ENCODE results near the gene PCDH8. TPM values are rescaled to one million over a fixed set of nuclear protein-coding genes. Genes with fewer than 3 reads are reported as not detected.

Gene PCDH8
- total and polyA plus RNA-seq, 7 donors: 0.03 to 0.20 (median 0.06) TPM; not detected in 3

DNA sequence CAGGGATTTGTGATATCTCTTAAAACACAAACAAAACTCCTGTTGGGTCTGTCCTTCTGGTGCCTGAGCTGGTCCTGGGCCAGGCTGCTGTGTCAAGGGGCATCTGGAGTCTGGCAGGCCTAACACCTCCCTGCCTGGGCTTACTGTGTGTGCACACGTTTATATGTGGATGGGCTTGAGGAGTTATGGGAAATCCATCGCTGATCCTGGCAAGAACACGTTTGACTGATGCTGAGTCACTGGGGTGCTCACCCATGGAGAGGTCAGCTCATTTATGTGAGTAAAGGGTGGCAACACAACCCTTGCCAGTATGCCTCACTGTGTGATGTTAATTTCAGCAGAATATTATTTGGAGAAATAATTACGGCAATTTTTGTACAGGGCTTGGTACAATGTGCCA lies 44.5 kb upstream of the PCDH8 start:
- H3K27me3 ChIP-seq (ENCODE audit: insufficient read depth in 3 of 3, low read length in 2 of 3): peaks cover 0 to 2% (median 0%) of the 10 kb centered on the region in 3 donors
- DNase-seq: no peak
- no peaks in the 10 kb centered on the region for H3K4me1 ChIP-seq
- ATAC-seq: no peak
- WGBS, 3 donors: 45 to 73% (median 50%) methylated on average over 4 of the region's 4 CpGs
- H3K36me3 ChIP-seq (ENCODE audit: insufficient read depth in 1 of 2, low read depth in 1 of 2): no peaks in the 10 kb centered on the region
- H3K27ac ChIP-seq: no peak overlapping the region
- intact Hi-C loops (cut with DNase I): no loop called here
- H3K9me3 ChIP-seq: no peaks in the 10 kb centered on the region
- TF ChIP-seq, protein P1, sequence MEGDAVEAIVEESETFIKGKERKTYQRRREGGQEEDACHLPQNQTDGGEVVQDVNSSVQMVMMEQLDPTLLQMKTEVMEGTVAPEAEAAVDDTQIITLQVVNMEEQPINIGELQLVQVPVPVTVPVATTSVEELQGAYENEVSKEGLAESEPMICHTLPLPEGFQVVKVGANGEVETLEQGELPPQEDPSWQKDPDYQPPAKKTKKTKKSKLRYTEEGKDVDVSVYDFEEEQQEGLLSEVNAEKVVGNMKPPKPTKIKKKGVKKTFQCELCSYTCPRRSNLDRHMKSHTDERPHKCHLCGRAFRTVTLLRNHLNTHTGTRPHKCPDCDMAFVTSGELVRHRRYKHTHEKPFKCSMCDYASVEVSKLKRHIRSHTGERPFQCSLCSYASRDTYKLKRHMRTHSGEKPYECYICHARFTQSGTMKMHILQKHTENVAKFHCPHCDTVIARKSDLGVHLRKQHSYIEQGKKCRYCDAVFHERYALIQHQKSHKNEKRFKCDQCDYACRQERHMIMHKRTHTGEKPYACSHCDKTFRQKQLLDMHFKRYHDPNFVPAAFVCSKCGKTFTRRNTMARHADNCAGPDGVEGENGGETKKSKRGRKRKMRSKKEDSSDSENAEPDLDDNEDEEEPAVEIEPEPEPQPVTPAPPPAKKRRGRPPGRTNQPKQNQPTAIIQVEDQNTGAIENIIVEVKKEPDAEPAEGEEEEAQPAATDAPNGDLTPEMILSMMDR (IDR thresholded peaks at IDR 0.05): no peak
- no peak overlapping the region for H3K4me3 ChIP-seq

DNA sequence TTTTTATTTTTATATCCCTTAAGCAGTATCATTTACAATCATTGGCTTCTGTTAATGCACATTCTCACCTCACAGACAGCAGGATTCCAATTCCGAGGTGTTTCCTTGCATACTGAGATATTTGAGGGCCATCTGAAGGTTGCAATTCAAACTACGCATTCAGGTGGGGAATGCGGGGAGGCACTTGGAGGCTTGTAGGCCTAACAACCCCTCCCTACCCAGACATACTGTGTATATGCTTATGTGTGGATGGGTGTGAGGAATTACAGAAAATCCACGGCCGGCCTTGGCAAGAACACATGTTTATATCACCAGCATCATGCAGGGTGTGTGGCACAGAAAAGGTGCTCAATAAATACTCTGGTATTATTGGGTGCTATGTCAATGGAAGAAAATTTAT lies 43.3 kb upstream of the PCDH8 start:
- Histone ChIP-seq H3K36me3 (ENCODE audit: insufficient read depth in 1 of 2, low read depth in 1 of 2) (no peaks in the 10 kb centered on the region), H3K4me3 (no peak overlapping the region), H3K27ac (no peak overlapping the region), H3K27me3 (ENCODE audit: insufficient read depth in 3 of 3, low read length in 2 of 3) (peaks cover 0 to 2% (median 0%) of the 10 kb centered on the region in 3 donors), H3K9me3 (no peaks in the 10 kb centered on the region), H3K4me1 (no peaks in the 10 kb centered on the region)
- TF ChIP-seq, protein P1 (IDR thresholded peaks at IDR 0.05): no peak
- intact Hi-C loops (cut with DNase I): no loop called here
- no peak for DNase-seq
- 76 to 78% (median 77%) methylated on average over 5 of the region's 5 CpGs for WGBS, 3 donors
- no peak for ATAC-seq

DNA sequence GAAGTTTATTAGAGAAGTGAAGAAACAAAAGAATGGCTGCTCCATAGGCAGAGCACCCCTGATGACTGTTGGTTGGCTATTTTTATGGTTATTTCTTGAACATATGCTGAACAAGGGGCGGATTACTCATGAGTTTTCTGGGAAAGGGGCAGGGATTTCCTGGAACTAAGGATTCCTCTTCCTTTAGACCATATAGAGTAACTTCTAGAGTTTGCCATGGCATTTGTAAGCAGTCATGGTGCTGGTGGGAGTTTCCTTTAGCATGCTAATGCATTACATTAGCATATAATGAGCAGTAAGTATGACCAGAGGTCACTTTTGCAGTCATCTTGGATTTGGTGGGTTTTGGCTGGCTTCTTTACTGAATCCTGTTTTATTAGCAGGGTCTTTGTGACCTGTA lies 38.7 kb upstream of the PCDH8 start:
- TF ChIP-seq, protein P1 (IDR thresholded peaks at IDR 0.05): no peak
- WGBS, 3 donors: 80 to 89% (median 83%) methylated on average over 1 of the region's 1 CpG
- no peak for ATAC-seq

DNA sequence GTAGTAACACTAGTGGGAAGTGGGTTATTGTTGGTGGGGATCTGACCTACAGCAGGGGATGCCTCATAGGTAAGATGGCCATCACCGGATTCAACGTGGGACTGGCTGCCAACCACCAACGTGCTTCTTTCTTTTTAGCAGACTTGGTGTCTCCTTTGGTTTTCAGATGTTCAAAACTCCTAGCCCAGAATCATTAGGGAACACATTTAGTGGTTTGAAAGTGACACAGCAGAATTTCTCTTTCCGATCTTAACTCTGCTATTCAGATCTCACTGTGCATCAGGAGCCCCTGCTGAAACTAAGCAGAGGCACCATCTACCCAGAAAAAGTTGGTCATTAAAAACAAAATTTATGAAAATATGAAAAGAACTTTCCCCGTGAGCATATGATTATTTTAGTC lies 36.7 kb upstream of the PCDH8 start:
- ATAC-seq (no peak), DNase-seq (no peak)
- Histone ChIP-seq H3K4me1 (no peaks in the 10 kb centered on the region), H3K27ac (no peak overlapping the region), H3K27me3 (ENCODE audit: insufficient read depth in 3 of 3, low read length in 2 of 3) (no peaks in the 10 kb centered on the region), H3K9me3 (no peaks in the 10 kb centered on the region), H3K4me3 (no peak overlapping the region), H3K36me3 (ENCODE audit: insufficient read depth in 1 of 2, low read depth in 1 of 2) (no peaks in the 10 kb centered on the region)
- TF ChIP-seq, protein P1 (IDR thresholded peaks at IDR 0.05): no peak
- intact Hi-C loops (cut with DNase I): no loop called here
- WGBS, 3 donors: 70 to 87% (median 79%) methylated on average over 5 of the region's 5 CpGs

More for the DNA sequence above, 38.7 kb upstream of the PCDH8 start:
- Histone ChIP-seq H3K9me3 (no peaks in the 10 kb centered on the region), H3K36me3 (ENCODE audit: insufficient read depth in 1 of 2, low read depth in 1 of 2) (no peaks in the 10 kb centered on the region), H3K27me3 (ENCODE audit: insufficient read depth in 3 of 3, low read length in 2 of 3) (peaks cover 0 to 2% (median 0%) of the 10 kb centered on the region in 3 donors), H3K4me1 (no peaks in the 10 kb centered on the region), H3K27ac (no peak overlapping the region), H3K4me3 (no peak overlapping the region)
- intact Hi-C loops (cut with DNase I): no loop called here
- DNase-seq: no peak

DNA sequence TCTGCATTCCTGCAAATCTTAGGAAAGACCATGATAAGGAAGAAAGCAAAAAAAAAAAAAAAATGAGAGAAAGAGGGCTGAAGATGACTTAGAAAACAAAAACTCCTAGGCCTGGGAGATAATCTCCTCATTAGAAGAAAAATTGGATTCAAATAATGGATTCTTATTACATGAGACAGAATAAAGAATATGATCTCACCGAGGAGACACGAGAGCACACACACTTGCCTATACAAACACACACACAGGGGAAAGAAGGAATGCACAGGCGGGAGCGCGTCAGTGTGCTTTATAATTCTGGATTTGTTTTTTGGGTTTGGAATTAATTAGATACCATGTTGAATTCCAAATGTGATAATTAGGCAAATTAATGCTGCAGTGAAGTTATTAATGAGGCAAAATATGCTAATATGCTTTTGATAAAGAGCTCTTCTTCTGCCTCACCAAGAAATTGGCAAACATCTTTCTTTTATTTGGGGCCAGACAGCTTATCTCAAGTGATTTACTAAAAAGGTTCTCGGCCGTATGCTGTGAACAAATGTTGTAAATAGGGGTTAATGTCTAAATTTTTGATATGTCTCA lies 36.1 kb upstream of the PCDH8 start:
- Histone ChIP-seq H3K36me3 (ENCODE audit: insufficient read depth in 1 of 2, low read depth in 1 of 2) (no peaks in the 10 kb centered on the region), H3K9me3 (no peaks in the 10 kb centered on the region), H3K27ac (no peak overlapping the region), H3K4me1 (no peaks in the 10 kb centered on the region), H3K4me3 (no peak overlapping the region), H3K27me3 (ENCODE audit: insufficient read depth in 3 of 3, low read length in 2 of 3) (no peaks in the 10 kb centered on the region)
- TF ChIP-seq, protein P1 (IDR thresholded peaks at IDR 0.05): no peak
- no peak for DNase-seq
- WGBS, 3 donors: 46 to 58% (median 50%) methylated on average over 7 of the region's 7 CpGs
- no peak for ATAC-seq
- intact Hi-C loops (cut with DNase I): no loop called here
